T-helper 1 cell treated with Interleukin-12 subunit alpha and Interleukin-12 subunit beta and Interleukin-4 antibody, amounts not matched to agents 30 ng/mL and 1 ng/mL, for 36 hours (primary cell): ENCODE measurements around the gene CDC20. TPM values are rescaled to one million over a fixed set of nuclear protein-coding genes. Genes with fewer than 3 reads are reported as not detected.

Source experiments
- intact Hi-C: fragments of 100-400 bp; cut with micrococcal nuclease; formaldehyde crosslinking; loops from one replicate; pipeline ENCODE4 v1.15.1; 2024
- total RNA-seq: library from RNA; stranded (reverse); gene quantifications from 2 replicates; pipeline ENCODE4 v1.2.3, GENCODE V29; 2022

Gene CDC20
- total RNA-seq = 95.9 and 103 TPM in 2 replicates

DNA sequence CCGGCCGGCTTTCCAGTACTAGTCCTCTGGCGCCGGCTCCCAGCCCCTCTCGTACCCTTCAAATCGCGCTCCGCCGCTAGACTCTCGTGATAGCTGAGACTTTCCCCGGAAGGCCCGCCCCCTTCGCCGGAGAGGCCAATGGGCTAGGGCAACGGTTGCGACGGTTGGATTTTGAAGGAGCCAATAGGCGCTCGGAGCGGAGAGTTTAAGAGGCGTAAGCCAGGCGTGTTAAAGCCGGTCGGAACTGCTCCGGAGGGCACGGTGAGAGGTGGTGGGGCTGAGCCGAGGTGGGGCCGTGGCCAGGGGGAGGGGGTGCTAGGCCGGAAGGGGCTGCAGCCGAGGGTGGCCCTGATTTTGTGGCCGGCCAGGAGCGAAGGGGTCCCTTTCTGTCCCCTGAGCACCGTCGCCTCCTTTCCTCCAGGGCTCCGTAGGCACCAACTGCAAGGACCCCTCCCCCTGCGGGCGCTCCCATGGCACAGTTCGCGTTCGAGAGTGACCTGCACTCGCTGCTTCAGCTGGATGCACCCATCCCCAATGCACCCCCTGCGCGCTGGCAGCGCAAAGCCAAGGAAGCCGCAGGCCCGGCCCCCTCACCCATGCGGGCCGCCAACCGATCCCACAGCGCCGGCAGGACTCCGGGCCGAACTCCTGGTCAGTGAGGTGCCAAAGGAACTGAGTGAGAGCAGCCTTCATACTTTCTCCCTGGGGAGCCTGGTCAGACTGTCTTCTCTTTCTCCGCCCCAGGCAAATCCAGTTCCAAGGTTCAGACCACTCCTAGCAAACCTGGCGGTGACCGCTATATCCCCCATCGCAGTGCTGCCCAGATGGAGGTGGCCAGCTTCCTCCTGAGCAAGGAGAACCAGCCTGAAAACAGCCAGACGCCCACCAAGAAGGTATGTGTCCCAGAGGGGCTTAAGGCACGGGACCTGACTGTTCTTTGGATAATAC is at the start of gene CDC20:
TSS of gene CDC20 (plus strand) at position 236 of the 948 bp plus-strand sequence. CDS start at position 471, 235 bp downstream.
- intact Hi-C loops = loop anchor here (1.0 to 5.0 kb wide), 17 partner anchors 9 to 896 kb away; partner anchors contain the start of genes C1orf50, CCDC30, CFAP57 and EBNA1BP2

DNA sequence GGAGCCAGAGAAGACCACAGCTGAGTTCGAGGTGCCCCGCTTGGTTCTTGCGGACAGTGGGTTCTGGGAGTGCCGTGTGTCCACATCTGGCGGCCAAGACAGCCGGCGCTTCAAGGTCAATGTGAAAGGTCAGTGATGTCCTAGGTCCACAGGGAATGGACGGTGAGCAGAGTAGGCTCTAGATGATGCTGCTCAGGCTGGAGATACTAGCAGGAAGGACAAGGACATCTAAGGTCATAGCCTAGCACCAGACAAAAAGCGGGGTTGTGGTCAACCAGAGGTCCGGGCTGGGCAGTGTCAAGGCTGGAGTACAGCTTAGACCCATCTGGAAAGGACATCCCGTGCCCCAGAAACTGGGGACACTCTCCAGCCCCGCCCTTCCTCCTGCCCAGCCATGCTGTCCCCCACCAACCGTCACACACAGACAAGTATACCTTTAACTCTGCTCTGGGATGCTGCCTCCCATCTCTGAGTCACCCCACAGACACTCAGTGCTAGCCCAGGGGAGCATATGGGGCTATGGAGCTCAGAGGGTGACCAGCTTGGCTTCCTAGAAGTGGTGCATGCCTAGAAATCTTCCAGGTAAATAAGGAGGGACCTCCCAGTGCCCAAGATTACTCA is 49.3 kb upstream of the CDC20 start:
- intact Hi-C loops = no loop called here

DNA sequence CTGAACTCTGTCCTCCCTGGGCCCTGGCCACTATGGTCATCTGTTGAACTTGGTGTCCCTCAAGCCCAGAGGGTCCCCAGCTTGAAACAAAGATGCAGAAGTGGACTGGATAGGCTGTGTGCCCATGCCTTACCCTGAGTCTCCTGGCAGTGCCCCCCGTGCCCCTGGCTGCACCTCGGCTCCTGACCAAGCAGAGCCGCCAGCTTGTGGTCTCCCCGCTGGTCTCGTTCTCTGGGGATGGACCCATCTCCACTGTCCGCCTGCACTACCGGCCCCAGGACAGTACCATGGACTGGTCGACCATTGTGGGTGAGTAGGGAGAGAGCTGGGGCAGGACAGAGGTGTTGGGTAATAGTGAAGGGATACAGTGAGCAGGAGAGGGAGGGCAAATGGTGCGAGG is 47.3 kb upstream of the CDC20 start:
- intact Hi-C loops = no loop called here

DNA sequence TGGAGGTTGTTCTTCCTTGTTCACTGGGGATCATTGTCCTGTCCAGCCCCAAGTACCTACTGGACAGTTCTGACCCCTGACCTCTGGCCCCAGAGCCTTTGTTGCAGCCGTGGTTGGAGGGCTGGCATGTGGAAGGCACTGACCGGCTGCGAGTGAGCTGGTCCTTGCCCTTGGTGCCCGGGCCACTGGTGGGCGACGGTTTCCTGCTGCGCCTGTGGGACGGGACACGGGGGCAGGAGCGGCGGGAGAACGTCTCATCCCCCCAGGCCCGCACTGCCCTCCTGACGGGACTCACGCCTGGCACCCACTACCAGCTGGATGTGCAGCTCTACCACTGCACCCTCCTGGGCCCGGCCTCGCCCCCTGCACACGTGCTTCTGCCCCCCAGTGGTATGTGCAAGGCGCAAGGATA is 46.6 kb upstream of the CDC20 start:
- intact Hi-C loops = no loop called here

DNA sequence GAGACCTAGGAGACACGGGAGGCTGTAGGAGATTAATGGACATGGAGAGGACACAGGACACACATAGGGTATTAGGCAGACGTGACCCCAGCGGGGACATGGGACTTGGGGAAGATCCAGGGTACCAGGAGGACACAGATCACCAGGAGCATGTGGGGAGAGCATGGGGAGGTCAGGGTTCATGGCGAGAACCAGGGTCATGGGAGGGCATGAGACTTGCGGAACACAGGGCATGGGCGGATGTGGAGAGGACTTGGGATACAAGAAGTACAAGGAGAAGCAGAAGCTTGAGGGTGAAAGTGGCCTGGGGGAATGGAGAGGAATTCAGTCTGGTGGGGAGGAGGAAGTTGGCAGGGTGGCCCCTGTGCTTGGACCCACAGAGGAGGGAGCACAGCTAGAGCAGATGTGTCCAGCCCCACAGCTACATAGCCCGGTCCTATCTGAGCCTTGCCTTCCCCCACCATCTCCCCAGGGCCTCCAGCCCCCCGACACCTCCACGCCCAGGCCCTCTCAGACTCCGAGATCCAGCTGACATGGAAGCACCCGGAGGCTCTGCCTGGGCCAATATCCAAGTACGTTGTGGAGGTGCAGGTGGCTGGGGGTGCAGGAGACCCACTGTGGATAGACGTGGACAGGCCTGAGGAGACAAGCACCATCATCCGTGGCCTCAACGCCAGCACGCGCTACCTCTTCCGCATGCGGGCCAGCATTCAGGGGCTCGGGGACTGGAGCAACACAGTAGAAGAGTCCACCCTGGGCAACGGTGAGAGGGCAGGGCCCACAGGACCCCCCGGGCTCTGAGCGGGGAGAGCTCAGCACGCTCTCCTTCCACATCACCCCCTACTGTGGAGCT is 45.9 kb upstream of the CDC20 start:
- intact Hi-C loops = no loop called here

DNA sequence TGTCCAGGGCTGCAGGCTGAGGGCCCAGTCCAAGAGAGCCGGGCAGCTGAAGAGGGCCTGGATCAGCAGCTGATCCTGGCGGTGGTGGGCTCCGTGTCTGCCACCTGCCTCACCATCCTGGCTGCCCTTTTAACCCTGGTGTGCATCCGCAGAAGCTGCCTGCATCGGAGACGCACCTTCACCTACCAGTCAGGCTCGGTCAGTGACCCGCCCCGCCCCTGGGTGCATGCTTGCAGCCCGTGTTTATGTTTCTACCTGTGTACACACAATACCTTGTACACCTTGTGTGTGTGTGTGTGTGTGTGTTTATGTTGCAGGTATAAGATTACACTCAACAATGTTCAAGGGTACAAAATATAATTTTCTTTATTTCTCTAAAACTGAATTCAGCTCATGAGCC is 45.0 kb upstream of the CDC20 start:
- intact Hi-C loops = no loop called here

DNA sequence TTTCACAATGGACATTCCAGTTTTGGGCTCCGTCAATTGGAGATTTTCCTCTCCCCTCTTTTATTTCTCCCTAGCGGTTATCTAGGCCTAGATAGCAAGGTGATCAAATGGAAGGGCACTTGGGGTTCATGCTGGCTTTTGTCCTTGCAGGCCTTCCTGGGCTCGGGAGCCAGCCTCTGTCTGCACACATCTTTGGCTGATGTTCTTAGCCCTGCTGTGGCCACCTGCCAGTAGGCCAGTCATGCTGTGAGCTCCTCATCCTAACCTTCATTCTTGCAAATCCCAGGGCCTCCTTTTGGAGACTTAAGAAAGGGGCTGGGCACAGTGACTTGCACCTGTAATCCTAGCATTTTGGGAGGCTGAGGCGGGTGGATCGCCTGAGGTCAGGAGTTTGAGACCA is 44.5 kb upstream of the CDC20 start:
- intact Hi-C loops = no loop called here

DNA sequence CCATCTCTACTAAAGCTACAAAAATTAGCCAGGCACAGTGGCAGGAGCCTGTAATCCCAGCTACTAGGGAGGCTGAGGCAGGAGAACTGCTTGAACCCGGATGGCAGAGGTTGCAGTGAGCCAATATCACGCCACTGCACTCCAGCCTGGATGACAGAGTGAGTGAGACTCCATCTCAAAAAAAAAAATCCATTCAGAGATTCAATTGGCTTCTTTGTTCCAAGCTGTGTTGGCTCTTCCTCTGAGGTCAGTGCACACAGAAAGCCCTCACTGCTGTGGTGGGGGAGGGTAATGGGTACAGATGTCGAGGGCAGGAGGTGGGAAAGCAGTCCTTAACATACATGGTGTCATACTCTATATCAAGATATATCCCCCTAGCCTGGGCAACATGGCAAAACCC is 43.3 kb upstream of the CDC20 start:
- intact Hi-C loops = no loop called here

DNA sequence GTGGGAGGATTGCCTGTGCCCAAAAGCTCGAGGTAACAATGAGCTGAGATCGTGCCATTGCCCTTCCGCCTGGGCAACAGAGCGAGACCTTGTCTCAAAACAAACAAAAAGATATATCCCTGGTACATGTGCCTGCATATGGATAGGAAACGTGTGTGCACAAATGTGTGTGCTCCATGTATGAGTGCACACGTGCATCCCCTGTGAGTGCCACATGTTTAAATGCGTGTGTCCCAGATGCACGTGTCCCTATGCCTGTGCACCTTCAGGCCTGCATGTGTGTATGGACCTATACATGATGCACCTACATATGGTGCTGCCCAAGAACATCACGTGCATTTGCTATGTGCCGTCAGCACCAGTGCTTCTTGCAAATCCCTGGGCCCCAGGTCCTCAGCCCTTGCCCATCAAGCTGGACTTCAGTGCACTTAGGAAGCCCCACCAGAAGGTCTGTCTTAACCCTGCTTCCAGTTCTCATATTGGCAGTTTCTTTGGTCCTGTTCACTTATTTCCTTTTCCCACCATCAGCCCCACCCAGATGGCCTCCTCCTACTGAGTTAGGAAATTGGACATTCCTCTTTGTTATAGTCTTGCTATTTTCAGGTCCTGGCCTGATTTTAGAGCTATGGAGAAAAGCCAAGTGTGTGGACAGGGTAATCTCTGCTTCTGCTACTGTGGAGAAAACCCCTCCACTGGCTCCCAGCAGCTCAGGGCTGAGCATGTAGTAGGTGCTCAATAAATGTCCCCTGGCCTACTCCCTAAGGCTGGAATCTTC is 42.6 kb upstream of the CDC20 start:
- intact Hi-C loops = no loop called here

DNA sequence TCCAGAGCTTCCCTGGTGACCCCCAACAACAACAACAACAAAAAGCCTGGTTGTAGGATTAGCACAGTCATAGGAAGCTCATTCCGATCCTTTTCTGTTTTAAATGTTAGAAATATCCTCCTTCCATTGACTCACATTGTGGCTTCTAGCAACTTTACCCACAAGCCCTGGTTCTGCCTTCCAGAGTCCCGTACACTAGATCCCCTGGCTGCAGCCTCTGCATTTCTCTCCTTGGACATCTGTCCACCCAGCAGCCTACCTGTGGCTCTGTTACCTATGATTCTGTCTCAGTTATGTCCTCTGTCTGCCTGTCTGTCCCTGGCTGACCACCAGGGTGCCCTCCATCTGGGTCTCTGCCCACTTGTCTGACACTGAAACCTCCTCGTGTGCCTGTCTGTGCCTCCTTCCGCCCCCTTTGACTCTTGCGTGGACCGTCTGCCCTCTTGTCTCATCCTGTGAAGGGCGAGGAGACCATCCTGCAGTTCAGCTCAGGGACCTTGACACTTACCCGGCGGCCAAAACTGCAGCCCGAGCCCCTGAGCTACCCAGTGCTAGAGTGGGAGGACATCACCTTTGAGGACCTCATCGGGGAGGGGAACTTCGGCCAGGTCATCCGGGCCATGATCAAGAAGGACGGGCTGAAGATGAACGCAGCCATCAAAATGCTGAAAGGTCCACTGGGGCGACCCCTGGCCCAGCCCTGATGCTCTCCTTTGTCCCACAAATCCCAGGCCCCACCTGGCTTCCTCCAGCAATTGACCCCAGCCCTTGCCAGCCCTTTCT is 41.9 kb upstream of the CDC20 start:
- intact Hi-C loops = no loop called here

DNA sequence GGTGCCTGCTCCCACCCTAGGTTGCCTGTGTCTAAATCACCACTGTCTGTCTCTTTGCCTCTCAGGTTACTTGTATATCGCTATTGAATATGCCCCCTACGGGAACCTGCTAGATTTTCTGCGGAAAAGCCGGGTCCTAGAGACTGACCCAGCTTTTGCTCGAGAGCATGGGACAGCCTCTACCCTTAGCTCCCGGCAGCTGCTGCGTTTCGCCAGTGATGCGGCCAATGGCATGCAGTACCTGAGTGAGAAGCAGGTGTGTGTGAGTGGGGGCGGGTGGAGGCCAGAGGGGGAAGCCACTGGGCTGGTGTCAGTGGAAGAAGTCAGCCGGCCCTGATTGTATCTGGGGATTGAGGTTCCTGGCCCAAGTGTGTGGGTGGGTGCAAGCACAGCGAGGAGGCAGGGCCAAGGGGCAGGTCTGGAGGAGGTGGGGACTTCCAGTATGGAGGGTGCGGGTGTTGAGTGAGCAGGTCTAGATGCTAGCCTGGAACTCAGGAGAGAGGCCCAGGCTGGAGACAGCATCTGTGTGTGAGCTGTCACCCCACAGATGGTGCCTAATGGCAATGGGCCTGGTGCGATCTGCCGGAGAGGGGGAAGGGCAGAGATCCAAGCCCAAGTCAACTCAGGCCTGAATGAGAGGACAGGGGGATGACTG is 40.8 kb upstream of the CDC20 start:
- intact Hi-C loops = no loop called here

DNA sequence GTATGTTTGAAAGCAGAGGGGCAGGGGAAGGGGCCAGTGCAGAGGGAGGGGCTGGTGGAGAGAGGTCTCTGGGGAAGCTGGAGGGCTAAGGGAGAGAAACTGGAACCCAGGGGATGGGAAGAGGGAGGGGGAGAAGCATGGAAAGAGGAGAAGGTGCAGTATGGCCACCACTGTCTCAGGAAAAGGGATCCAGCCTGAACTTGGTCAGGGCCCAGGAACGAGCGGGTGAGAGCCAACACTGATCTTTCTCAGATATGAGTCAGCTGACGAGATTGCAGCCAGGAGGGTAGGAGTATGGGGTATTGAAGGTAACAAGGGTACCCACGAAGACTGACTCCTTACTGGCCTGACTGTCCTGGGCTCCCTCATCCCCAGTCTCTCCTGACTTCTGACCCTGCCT is 40.0 kb upstream of the CDC20 start:
- intact Hi-C loops = no loop called here

DNA sequence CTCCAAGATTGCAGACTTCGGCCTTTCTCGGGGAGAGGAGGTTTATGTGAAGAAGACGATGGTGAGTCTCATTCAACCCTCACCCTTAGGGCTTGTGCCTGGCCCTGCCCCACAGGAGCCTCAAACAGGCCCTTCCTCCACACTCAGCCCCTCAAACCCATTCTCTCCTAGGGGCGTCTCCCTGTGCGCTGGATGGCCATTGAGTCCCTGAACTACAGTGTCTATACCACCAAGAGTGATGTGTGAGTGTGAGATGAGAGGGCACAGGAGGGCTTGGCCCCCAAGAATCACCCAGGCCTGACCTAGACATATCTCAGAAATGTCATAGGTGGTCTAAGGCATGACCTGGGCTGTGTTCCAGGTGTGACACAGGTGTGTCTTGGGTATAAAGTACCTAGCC is 39.5 kb upstream of the CDC20 start:
- intact Hi-C loops = no loop called here

DNA sequence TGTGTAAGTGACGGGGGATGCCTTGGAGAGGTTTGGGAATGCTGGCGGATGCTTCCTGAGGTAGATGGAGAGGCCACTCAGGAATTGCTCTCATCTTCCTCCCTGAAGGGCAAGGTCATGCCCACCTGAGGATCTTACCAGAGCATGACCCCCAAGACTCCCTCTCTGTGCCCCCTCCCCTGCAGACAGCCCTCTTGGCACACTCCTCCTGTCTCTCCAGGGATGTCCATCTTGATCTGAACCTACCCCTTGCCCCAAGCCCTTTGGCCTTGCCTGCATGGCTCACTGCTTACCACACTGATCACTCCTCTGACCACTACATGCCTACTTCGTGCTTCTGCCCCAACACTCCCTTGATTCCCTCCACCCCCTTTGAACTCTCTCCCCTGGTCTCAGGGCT is 39.0 kb upstream of the CDC20 start:
- intact Hi-C loops = no loop called here

DNA sequence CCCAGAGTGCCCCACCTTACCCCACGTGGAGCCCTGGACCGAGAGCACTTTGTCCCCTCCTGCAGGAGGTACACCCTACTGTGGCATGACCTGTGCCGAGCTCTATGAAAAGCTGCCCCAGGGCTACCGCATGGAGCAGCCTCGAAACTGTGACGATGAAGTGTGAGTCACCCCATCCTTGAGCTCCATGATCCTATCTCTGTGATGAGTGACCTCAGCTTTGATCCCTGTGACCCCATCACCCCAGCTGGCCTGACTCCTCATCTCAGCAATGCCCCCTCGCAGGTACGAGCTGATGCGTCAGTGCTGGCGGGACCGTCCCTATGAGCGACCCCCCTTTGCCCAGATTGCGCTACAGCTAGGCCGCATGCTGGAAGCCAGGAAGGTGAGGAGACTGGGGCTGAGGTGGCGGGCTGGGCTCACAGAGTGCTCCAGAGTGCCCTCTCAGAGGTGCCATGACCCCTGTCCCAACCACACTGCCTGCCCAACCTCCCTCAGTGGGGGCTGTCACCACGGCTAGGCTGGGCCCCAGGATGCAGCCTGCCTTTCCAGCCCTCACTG is 37.4 kb upstream of the CDC20 start:
- intact Hi-C loops = no loop called here

DNA sequence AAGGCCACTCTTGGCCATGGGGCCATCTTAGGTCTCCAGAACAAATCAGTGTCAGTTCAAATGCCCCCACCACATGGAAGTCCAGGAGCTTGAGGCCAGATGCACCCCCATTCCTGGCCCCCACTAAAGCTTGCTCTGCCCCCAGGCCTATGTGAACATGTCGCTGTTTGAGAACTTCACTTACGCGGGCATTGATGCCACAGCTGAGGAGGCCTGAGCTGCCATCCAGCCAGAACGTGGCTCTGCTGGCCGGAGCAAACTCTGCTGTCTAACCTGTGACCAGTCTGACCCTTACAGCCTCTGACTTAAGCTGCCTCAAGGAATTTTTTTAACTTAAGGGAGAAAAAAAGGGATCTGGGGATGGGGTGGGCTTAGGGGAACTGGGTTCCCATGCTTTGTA is 36.3 kb upstream of the CDC20 start:
- intact Hi-C loops = no loop called here

DNA sequence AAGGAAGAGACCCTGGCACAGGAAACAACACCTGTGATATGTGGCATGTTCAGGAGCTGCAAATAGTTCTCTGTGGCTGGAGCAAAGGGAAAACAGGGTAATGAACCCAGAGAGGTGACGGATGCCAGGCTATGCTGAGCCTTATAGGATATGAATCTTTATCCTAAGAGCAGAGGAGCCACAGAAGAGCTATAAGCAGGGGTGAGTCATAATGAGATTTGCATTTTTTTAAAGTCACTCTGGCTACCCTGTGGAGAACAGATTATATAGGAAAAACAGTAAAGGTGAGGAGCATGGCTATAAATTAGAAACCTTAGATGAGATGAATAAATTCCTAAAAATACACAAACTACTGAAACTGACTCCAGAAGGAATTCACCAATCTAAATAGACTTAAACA is 34.0 kb upstream of the CDC20 start:
- intact Hi-C loops = no loop called here

DNA sequence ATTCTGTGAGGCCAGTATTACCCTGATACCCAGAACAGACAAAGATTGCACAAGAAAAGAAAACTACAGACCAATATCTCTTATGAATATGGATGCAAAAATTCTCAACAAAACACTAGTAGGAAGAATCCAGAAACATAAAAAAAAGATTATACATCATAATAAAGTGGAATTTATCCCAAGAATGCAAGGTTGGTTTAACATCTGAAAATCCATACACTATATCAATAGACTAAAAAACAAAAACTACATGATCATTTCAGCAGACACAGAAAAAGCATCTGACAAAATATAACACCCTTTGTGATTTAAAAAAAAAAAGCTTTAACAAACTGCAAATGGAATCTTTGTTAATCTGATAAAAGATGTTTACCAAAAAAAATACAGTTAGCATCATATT is 33.4 kb upstream of the CDC20 start:
- intact Hi-C loops = no loop called here

DNA sequence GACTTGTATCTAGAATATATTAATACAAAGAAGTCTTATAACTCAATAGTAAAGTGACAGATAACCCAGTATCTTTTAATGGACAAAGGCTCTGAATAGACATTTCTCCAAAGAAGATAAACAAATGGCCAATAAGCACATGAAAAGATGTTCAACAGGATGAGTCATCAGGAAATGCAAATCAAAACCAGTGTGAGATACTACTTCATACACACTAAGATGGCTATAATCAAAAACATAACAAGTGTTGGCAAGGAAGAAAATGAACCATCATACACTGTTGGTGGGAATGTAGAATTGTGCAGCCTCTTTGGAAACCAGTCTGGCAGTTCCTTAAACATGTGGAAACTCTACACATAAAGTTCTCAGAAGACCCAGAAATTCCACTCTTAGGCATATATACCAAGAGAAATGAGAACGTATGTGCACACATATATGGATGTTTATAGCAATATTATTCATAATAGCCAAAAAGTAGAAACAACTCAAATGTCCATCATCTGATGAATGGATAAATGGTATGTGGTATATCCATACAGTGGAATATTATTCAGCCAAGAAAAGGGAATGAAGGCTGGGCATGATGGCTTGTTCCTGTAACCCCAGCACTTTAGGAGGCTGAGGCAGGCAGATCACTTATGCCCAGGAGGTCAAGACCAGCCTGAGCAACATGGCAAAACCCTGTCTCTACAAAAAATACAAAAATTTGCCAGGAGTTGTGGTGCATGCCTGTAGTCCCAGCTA is 31.1 kb upstream of the CDC20 start:
- intact Hi-C loops = no loop called here
